TTC549 (cell line): ENCODE results near the gene OR2L8.

Source experiments
- FAIRE-seq: peaks from 2 replicates; lab custom pipeline; 2012; peaks lifted over from hg19 to GRCh38; lab: Jason Lieb, UNC

The OR2L8 gene

DNA sequence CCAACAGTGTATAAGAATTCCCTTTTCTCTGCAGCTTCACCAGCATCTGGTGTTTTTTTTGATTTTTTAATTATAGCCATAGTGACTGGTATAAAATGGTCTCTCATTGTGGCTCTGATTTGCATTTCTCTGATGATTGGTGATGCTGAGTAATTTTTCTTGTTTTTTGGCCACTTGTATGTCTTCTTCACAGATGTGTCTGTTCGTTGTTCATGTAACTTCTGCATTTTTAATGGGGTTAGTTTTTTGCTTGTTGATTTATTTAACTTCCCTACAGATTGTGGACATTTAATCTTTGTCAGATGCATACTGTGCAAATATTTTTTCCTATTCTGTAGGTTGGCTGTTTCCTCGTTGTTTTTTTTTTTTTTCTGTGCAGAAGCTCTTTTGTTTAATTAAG, 44.3 kb downstream of the OR2L8 start:
- FAIRE-seq, result no peak

DNA sequence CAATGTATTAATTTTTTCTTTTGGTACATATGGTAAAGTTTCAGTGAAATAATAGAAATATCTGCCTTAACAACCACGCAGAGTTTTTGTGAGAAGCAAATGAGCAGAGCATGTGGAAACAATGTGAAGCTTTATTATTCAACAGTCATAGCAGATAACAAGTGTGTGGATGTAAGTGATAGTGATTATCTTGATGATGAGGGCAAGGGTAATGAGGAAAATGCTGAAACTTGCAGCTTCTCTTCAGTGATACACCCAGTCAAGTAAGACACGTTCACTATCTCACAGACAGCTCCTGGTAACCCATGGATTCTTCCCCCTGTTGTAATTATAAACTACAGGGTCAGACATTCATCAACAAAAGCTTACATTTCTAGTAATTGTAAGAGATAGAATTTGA, 50.2 kb downstream of the OR2L8 start:
- no peak for FAIRE-seq
